Measurements from ENCODE around the gene ASAP3. TPM values are rescaled to one million over a fixed set of nuclear protein-coding genes. Genes with fewer than 3 reads are reported as not detected.

Gene ASAP3
- total RNA-seq, 4 donors from 2014 or later: 17.6 to 39.0 (median 30.5) TPM

- intact Hi-C loops (cut with DNase I): no loop called here
- 85 to 94% methylated on average over 2 to 6 of the region's 8 CpGs for WGBS, 2 donors
Observed at GRCh38 chr1:23387494-23387893, 96.5 kb downstream of the ASAP3 start.

GRCh38 chr1:23385119-23385621 lies 98.8 kb downstream of the ASAP3 start:
- Histone ChIP-seq H3K9me3 (no peaks in the 10 kb centered on the region), H3K4me3 (no peak overlapping the region), H3K36me3 (peaks cover 0 to 46% (median 0%) of the 10 kb centered on the region in 3 donors), H3K27ac (peak overlapping the region in 3 of 4 donors; percentile 13 to 58 (median 42)), H3K27me3 (no peaks in the 10 kb centered on the region), H3K4me1 (peaks cover 9 to 28% (median 21%) of the 10 kb centered on the region in 3 donors)
- intact Hi-C loops (cut with DNase I): no loop called here
- no peak for TF ChIP-seq POLR2A (IDR thresholded peaks at IDR 0.05)
- TF ChIP-seq, protein P1, sequence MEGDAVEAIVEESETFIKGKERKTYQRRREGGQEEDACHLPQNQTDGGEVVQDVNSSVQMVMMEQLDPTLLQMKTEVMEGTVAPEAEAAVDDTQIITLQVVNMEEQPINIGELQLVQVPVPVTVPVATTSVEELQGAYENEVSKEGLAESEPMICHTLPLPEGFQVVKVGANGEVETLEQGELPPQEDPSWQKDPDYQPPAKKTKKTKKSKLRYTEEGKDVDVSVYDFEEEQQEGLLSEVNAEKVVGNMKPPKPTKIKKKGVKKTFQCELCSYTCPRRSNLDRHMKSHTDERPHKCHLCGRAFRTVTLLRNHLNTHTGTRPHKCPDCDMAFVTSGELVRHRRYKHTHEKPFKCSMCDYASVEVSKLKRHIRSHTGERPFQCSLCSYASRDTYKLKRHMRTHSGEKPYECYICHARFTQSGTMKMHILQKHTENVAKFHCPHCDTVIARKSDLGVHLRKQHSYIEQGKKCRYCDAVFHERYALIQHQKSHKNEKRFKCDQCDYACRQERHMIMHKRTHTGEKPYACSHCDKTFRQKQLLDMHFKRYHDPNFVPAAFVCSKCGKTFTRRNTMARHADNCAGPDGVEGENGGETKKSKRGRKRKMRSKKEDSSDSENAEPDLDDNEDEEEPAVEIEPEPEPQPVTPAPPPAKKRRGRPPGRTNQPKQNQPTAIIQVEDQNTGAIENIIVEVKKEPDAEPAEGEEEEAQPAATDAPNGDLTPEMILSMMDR (IDR thresholded peaks at IDR 0.05): no peak
- 52 to 55% methylated on average over 11 to 12 of the region's 14 CpGs for WGBS, 2 donors
- DNase-seq: no peak

More at GRCh38 chr1:23387494-23387893, 96.5 kb downstream of the ASAP3 start:
- Histone ChIP-seq H3K36me3 (peaks cover 0 to 29% (median 0%) of the 10 kb centered on the region in 3 donors), H3K27ac (no peak overlapping the region), H3K27me3 (no peaks in the 10 kb centered on the region), H3K9me3 (no peaks in the 10 kb centered on the region), H3K4me1 (peaks cover 9 to 28% (median 21%) of the 10 kb centered on the region in 3 donors), H3K4me3 (no peak overlapping the region)
- TF ChIP-seq, protein P1 (IDR thresholded peaks at IDR 0.05): no peak
- no peak for TF ChIP-seq POLR2A (IDR thresholded peaks at IDR 0.05)
- DNase-seq: no peak

DNA sequence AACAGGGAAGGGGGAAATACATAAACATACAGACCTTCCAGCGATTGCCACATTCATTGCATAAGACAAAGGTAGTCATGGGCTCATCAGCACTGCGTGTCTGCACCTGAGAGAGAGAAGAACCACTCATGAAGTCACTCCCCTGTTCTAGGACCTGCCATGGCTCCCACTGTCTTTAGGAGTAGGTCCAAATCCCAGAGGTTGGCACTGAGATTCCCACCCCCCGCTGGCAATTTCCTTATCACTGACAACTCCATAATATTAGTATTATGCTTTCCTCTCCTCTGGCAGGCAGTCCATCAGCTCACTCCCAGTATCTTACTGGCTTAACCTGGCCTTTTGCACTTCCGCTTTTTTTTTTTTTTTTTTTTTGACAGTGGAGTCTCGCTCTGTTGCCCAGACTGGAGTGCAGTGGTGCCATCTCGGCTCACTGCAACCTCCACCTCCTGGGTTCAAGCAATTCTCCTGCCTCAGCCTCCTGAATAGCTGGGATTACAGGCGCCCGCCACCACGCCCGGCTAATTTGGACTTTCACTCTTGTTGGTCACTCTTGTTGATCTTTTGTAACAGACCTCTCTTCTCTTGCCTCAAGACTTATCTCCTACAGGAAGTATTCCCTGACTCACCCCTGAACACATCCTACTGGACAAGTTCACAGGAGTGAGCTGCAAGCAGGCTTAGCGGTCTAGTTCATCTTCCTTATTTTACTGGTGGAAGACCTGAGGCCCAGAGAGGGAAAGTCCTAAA lies 99.5 kb downstream of the ASAP3 start:
- Histone ChIP-seq H3K4me3 (no peak overlapping the region), H3K4me1 (peaks cover 9 to 32% (median 21%) of the 10 kb centered on the region in 3 donors), H3K36me3 (peaks cover 0 to 46% (median 0%) of the 10 kb centered on the region in 3 donors), H3K9me3 (no peaks in the 10 kb centered on the region), H3K27me3 (no peaks in the 10 kb centered on the region), H3K27ac (peak overlapping the region; percentile 7 to 68 (median 41))
- 55 to 75% methylated on average over 8 to 11 of the region's 11 CpGs for WGBS, 2 donors
- TF ChIP-seq POLR2A (IDR thresholded peaks at IDR 0.05): no peak
- TF ChIP-seq, protein P1 (IDR thresholded peaks at IDR 0.05): no peak
- no peak for DNase-seq
- intact Hi-C loops (cut with DNase I): no loop called here

DNA sequence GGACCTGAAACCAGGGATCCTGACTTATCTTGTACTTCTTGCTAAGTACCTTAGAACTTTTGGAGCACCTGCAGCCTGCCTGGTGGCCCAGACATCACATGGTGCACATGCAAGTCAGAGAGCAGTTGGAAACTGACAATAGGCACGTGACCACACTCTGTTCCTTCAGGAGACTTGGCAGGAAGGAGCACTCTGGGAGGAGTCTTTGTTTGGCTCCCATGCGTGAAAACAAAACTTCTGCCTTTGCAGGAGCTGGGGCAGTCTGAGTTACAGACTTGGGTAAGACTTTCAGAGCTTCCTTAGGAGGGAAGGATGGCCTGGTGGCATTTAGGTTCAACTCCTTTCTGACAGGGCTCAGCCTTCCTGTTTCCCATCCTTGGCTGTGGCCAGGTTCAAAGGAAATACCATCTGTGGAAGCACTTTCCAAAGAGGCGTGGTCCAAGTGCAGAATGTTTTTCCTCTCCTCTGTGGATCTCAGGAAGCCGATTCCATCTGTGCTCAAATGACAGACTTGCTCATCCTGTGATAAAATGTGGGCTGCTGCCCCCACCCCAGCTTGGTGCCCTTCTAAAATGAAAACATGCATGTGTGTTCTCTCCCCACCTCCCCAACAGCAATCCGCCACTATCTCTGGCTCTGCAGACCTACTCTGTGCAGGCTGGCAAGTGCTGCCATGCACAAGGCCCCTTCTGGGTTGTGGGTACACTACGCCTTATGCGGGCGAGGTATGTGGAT lies 100.2 kb downstream of the ASAP3 start:
- Histone ChIP-seq H3K4me3 (no peak overlapping the region), H3K9me3 (no peaks in the 10 kb centered on the region), H3K27me3 (no peaks in the 10 kb centered on the region), H3K4me1 (peaks cover 9 to 39% (median 21%) of the 10 kb centered on the region in 3 donors), H3K36me3 (peaks cover 0 to 46% (median 0%) of the 10 kb centered on the region in 3 donors), H3K27ac (peak overlapping the region; percentile 7 to 68 (median 41))
- intact Hi-C loops (cut with DNase I): no loop called here
- no peak for DNase-seq
- 45 to 47% methylated on average over 3 to 6 of the region's 8 CpGs for WGBS, 2 donors
- TF ChIP-seq, protein P1 (IDR thresholded peaks at IDR 0.05): no peak
- no peak for TF ChIP-seq POLR2A (IDR thresholded peaks at IDR 0.05)
